Transverse colon (tissue), 4 donors: ENCODE data around the gene TGFB2.

Experiments used
- EP300 ChIP-seq: sonication (generic); formaldehyde crosslinking; IDR thresholded peaks from one replicate; pipeline ENCODE4 v1.6.1; 2017; ENCODE audit warnings: antibody characterized with exemption, low read depth
- POLR2A ChIP-seq: fragments of 450-650 bp; IDR thresholded peaks from one replicate; pipeline ENCODE4 v1.6.1; 2016; ENCODE audit warnings: antibody characterized with exemption, mild to moderate bottlenecking, moderate library complexity
- POLR2AphosphoS5 ChIP-seq, 3 donors: sonication (generic); formaldehyde crosslinking; IDR thresholded peaks; one replicate each; pipeline ENCODE4 v1.6.1; 2016; ENCODE audit warnings: antibody characterized with exemption in 3 of 3
- TF ChIP-seq, protein P1 (sequence below), 5 experiments: fragments of 200-600 bp in 3 of 5; fragments of 450-650 bp in 2 of 5; sonication (generic) in 3 of 5; IDR thresholded peaks; 1 replicate in 2 of 5; 2 replicates in 3 of 5; pipeline ENCODE4 v1.5.1; 2016 to 2017; ENCODE audit warnings: antibody characterized with exemption in 5 of 5, inconsistent platforms in 3 of 5, mild to moderate bottlenecking in 2 of 5, moderate library complexity in 1 of 5

DNA sequence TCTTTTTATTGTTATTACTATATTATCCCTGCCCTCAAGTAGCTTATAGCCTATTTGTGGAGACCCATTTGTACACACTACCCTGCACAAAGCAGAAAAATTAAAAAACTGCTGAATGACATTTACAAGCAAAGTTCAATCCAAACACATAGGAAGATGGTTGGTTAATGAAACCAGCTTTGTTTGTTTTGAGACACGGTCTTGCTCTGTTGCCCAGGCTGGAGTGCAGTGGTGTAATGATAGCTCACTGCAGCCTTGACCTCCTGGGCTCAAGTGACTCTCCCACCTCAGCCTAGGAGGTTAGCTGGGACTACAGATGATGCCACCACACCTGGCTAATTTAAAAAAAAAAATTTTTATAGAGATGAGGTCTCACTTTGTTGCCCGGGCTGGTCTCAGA is 31.6 kb downstream of the TGFB2 start:
- TF ChIP-seq, protein P1, sequence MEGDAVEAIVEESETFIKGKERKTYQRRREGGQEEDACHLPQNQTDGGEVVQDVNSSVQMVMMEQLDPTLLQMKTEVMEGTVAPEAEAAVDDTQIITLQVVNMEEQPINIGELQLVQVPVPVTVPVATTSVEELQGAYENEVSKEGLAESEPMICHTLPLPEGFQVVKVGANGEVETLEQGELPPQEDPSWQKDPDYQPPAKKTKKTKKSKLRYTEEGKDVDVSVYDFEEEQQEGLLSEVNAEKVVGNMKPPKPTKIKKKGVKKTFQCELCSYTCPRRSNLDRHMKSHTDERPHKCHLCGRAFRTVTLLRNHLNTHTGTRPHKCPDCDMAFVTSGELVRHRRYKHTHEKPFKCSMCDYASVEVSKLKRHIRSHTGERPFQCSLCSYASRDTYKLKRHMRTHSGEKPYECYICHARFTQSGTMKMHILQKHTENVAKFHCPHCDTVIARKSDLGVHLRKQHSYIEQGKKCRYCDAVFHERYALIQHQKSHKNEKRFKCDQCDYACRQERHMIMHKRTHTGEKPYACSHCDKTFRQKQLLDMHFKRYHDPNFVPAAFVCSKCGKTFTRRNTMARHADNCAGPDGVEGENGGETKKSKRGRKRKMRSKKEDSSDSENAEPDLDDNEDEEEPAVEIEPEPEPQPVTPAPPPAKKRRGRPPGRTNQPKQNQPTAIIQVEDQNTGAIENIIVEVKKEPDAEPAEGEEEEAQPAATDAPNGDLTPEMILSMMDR (IDR thresholded peaks at IDR 0.05) = no peak
- TF ChIP-seq POLR2A (no peak), POLR2AphosphoS5 (IDR thresholded peaks at IDR 0.05) (no peak), EP300 (no peak)
